Measurements from ENCODE around the gene DUSP10.

DNA sequence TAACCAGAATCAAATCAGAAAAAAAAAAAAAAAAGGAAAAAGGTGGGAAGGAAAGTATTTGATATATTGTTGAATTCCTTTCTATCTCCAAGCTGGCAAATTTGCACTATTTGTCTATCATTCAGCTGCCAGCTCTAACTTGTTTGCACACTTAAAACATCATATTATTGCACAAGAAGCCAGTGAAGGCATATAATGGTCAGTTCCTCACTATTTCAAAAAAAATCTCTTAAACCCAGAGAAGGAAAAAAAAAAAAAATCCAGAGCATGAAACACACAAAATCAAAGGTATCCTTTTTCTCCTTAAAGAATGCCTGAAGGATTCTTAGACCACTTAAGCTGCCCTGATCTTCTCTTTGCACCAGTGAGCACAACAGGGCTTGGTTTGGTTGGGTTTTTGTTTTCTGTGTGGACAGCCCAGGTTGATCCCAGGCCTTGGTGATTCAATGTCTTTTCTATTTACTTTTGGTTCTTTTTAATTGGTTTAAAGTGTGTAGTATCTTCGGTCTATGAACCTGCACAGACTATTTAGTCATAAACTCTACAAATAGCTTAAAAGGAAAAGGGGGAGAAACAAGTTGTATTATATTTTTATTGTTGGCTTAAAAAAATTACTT, 40.2 kb downstream of the DUSP10 start:
- TF ChIP-seq POLR2A (IDR thresholded peaks at IDR 0.05) (no peak), EP300 (IDR thresholded peaks at IDR 0.05) (no peak)
- TF ChIP-seq, protein P1, sequence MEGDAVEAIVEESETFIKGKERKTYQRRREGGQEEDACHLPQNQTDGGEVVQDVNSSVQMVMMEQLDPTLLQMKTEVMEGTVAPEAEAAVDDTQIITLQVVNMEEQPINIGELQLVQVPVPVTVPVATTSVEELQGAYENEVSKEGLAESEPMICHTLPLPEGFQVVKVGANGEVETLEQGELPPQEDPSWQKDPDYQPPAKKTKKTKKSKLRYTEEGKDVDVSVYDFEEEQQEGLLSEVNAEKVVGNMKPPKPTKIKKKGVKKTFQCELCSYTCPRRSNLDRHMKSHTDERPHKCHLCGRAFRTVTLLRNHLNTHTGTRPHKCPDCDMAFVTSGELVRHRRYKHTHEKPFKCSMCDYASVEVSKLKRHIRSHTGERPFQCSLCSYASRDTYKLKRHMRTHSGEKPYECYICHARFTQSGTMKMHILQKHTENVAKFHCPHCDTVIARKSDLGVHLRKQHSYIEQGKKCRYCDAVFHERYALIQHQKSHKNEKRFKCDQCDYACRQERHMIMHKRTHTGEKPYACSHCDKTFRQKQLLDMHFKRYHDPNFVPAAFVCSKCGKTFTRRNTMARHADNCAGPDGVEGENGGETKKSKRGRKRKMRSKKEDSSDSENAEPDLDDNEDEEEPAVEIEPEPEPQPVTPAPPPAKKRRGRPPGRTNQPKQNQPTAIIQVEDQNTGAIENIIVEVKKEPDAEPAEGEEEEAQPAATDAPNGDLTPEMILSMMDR (IDR thresholded peaks at IDR 0.05), result no peak

Measured in tibial nerve (tissue), 4 donors.